GM06990 (cell line): ENCODE measurements around the gene APOM.

ENCODE experiments used
- DNase-seq: peaks from one replicate; pipeline ENCODE4 v3.0.0-alpha.2; 2011; ENCODE audit not compliant: insufficient read length; ENCODE audit errors: extremely low read depth
- H3K27me3 ChIP-seq: replicated peaks from 2 replicates; pipeline ENCODE4 v1.6.0; 2011; ENCODE audit warnings: low read length; ENCODE audit not compliant: control insufficient read depth, insufficient read depth
- H3K36me3 ChIP-seq: 2 replicates; pipeline ENCODE4 v1.5.1; 2011; ENCODE audit warnings: low read length; ENCODE audit not compliant: control insufficient read depth, insufficient read depth
- H3K4me3 ChIP-seq: replicated peaks from 2 replicates; pipeline ENCODE4 v1.5.1; 2011; ENCODE audit warnings: low read depth, mild to moderate bottlenecking, control low read depth, low read length
- CTCF ChIP-seq: IDR thresholded peaks from 2 replicates; pipeline ENCODE4 v1.5.1; 2011; ENCODE audit warnings: low read length, control low read depth, mild to moderate bottlenecking, inconsistent platforms; ENCODE audit not compliant: insufficient read depth, poor library complexity, severe bottlenecking

Gene APOM

GRCh38 chr6:31632279-31632946, 23.3 kb upstream of the APOM start:
- TF ChIP-seq CTCF: no peak
- Histone ChIP-seq H3K27me3 (no peaks in the 10 kb centered on the region), H3K4me3 (no peak overlapping the region), H3K36me3 (peaks cover 70% of the 10 kb centered on the region)
- no peak for DNase-seq

- no peaks in the 10 kb centered on the region for H3K27me3 ChIP-seq
- H3K4me3 ChIP-seq: no peak overlapping the region
- peaks cover 66% of the 10 kb centered on the region for H3K36me3 ChIP-seq
- DNase-seq: no peak
- TF ChIP-seq CTCF: no peak
Observed at GRCh38 chr6:31633447-31633846, 22.2 kb upstream of the APOM start.

- DNase-seq: no peak
- Histone ChIP-seq H3K36me3 (peaks cover 64% of the 10 kb centered on the region), H3K4me3 (no peak overlapping the region), H3K27me3 (no peaks in the 10 kb centered on the region)
- no peak for TF ChIP-seq CTCF
Observed at GRCh38 chr6:31634131-31634530, 21.6 kb upstream of the APOM start.

GRCh38 chr6:31634969-31635575, 20.6 kb upstream of the APOM start:
- Histone ChIP-seq H3K27me3 (no peaks in the 10 kb centered on the region), H3K4me3 (no peak overlapping the region), H3K36me3 (peaks cover 63% of the 10 kb centered on the region)
- DNase-seq: no peak
- TF ChIP-seq CTCF: no peak

- H3K4me3 ChIP-seq: no peak overlapping the region
- no peaks in the 10 kb centered on the region for H3K27me3 ChIP-seq
- no peak for TF ChIP-seq CTCF
- H3K36me3 ChIP-seq: peaks cover 62% of the 10 kb centered on the region
- no peak for DNase-seq
Observed at GRCh38 chr6:31636698-31637596, 18.7 kb upstream of the APOM start.
